Stimulated activated CD8-positive, alpha-beta memory T cell treated with anti-CD3 and anti-CD28 coated beads, Interleukin-15, amount 100 ng/mL, for 24 hours (primary cell): ENCODE results near the gene B3GNT8.
"Not testable (repeated sequence)": the region's sequence is repeated elsewhere in the genome, so short reads cannot be mapped to it uniquely, and the experiment has no call there.

Source experiments
- DNase-seq: peaks from one replicate; pipeline ENCODE4 v3.0.0-alpha.2; 2020; ENCODE audit warnings: low read depth

Gene B3GNT8

GRCh38 chr19:41413947-41414346 is 13.2 kb downstream of the B3GNT8 start:
- DNase-seq = no peak

- no peak for DNase-seq
These were observed 14.2 kb downstream of the B3GNT8 start for GRCh38 chr19:41412953-41413352.

GRCh38 chr19:41411968-41412265 is 15.3 kb downstream of the B3GNT8 start:
- no peak for DNase-seq

DNA sequence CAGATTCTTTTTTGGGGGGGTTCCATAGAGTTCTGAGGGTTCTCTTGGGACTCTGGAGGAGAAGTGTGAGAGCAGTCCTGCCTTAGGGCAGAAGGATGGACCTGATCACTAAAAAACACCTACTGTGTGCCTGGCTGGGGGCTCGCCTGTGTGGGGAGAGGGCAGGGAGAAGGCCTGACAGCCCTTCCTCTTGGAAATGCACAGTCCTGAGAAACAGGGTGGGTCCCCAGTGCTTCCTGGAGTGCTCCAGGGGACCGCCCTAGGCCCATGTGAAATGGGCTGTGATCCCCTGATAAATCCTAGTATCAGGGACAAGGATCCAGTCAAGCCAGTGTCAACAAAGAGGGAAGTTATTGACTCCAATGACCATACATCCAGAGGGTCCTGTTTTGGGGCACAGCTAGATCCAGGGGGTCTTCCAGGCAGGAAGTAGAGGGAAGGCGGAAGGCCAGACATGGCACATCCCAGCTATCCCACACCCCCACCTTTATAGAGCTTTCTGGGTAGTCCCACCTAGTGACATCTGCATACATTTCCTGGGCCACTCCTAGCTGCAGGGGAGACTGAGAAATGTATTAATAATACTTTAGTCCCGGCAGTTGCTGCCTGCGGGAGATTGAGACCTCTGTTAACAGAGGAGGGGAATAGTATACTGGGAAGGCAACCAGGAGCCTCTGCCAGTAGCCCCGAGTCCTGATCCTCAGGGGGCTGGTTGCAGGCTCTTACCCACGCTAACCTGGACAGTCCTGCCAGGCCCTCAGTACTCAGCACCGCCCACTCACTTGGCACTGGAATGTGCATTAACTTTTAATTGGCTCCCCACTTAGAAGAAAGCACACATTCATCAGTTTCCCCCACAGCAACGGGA is 15.8 kb downstream of the B3GNT8 start:
- no peak for DNase-seq

DNA sequence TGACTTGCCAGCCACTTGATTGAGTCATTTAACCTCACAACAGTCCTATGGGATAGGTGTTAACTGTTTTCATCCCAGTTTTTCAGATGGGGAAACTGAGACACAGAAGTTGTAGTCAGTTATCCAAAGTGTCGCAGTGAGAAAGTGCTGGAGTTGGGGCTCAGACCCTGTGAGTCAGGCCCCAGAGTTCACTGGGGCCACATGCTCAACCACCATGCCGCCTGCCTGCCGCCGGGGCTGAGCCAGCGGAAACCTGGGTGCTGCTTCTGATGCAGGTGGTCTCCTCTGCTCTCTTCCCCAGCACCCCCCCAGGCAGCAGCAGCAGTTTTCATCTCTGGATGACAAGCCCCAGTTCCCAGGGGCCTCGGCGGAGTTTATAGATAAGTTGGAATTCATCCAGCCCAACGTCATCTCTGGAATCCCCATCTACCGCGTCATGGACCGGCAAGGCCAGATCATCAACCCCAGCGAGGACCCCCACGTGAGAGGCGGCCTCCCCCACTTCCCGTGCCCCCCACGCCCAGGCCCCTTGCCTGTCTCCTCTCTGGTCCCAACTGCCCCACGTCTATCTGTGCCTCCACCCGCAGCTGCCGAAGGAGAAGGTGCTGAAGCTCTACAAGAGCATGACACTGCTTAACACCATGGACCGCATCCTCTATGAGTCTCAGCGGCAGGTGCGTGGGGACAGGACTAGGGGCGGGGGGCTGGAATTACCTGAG is 16.7 kb downstream of the B3GNT8 start:
- no peak for DNase-seq

GRCh38 chr19:41409288-41409687 is 17.9 kb downstream of the B3GNT8 start:
- no peak for DNase-seq

DNA sequence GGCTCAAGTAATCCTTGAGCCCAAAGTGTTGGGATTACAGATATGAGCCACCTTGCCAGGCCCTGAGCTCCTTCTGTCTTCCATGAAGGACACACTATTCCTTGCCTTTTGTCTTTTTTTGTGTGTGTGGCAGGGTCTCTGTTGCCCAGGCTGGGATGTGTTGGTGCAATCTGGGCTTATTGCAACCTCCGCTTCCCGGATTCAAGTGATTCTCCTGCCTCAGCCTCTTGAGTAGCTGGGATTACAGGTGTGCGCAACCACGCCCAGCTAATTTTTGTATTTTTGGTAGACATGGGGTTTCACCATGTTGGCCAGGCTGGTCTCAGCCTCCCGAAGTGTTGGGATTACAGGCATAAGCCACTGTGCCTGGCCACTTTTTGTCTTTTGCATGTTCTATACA is 18.3 kb downstream of the B3GNT8 start:
- DNase-seq = not testable (repeated sequence)

GRCh38 chr19:41408256-41408655 is 18.9 kb downstream of the B3GNT8 start:
- DNase-seq = no peak

DNA sequence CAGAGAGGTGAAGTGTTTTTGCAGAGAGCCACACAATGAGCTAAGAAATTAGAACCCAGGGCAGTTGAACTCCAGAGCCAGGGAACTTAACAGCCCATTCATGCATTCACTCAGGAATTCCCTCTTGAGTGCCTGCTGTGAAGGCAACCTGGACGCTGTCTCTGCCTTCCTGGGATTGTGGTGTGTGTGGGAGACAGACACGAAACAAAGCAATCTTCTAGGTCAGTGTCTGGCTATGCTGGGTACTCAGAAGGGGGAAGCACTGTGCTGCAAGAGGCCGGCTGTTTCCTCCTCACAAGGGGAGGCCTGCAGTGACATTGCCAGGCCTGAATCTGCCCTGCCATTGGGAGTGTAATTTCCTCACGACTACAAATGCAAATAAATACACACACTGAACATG is 19.9 kb downstream of the B3GNT8 start:
- DNase-seq = no peak

DNA sequence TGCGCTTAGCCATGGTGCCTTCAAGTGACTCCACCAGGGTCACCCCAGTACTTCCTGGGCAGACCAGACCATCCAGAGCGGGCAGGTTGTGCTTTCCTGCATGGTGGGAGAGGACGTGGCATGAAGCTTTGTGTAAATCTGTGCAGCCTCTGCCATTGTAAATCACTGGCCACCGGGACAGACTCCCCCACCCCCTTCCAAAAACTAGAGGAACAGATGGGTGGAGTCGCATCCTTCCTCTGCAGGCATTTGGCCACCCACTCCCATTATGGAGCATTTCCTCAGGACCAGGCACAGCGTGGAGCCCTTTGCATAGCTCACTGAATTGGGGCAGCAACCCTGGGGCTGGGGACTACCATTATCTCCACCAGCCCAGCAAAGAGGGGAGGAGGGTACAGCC is 21.4 kb downstream of the B3GNT8 start:
- no peak for DNase-seq

GRCh38 chr19:41403181-41403970 is 23.8 kb downstream of the B3GNT8 start:
- DNase-seq = no peak

DNA sequence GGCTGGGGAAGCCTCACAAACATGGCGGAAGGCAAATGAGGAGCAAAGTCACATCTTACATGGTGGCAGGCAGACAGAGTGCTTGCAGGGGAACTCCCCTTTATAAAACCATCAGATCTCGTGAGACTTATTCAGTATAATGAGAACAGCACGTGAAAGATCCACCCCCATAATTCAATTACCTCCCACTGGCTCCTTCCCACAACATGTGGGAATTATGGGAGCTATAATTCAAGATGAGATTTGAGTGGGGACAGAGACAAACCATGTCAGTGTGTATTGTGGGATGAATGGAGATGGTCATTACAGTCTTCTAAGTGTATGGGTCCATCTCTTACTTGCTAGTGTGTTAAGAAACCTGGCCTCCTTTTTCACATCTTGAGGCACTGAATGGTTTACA is 25.2 kb downstream of the B3GNT8 start:
- no peak for DNase-seq

DNA sequence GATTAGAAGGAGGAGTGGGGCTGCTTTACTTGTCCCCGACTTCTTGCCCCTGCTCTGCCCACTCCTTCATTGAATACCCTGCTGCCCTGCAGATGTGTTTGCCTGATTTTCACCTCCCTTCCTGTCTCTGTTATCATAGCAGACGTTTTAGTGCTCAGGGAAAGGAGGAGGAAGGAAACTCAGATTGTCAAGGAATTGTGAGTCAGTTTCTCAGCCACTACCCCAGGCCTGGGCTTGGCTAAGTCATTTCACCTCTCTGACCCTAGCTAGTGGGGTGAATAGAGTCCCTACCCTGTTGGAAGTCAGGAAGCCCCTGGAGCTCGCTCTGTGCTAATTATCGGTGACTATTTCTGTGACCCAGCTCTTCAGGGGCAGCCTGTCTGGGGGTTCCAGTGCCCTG is 25.7 kb downstream of the B3GNT8 start:
- no peak for DNase-seq

DNA sequence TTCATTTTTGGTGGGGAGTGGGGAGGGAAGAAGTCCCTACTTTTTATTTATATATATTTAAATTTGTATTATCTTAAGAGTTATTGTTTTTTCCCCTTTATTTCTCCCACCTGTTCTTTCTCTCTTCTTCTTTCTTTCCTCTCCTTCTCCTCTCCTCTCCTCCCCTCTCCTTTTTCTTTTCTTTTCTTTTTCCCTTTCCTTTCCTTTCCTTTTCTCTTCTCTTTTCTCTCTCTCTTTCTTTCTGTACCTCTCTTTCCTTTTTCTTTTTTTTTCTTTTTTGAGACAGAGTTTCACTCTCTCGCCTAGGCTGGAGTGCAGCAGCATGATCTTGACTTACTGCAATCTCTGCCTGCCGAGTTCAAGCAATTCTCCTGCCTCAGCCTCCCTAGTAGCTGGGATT is 27.6 kb downstream of the B3GNT8 start:
- no peak for DNase-seq

GRCh38 chr19:41399091-41399490 is 28.1 kb downstream of the B3GNT8 start:
- no peak for DNase-seq

DNA sequence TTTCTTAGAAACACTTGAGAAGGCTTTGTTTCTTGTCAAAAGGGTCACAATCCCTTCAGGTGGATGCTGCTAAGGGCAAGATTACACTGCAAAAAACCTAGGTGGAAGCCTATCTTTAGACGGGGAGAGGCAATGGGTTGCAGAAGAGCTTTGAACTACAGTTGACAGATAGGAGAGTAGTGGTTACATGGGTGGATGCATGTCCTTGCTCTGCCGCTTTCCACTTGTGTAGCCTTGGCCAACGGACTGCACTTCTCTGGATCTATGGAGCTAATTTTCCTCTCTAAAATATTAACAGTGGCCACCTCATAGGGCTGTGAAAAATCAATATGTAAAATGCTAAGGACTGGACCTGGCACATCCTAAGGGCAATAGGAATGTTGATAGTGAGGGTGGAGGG is 28.6 kb downstream of the B3GNT8 start:
- DNase-seq = no peak

DNA sequence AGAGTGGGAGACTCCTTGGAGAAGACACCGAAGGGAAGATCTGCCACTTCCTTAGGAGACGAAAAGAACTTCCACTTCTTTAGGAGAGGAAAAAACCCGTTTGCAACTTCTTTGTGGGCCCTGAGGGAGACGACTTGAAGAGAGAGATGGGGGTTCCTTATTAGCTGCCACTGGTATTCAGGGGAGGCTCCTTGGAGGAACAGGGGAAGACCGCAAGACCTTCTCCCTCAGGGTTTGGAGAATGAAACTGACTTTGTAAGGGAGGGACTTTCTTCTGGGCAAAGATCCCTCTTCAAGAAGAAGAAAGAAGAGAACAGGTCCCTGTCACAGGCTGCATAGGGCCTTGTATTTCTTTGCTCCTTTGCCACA is 29.1 kb downstream of the B3GNT8 start:
- DNase-seq = no peak

DNA sequence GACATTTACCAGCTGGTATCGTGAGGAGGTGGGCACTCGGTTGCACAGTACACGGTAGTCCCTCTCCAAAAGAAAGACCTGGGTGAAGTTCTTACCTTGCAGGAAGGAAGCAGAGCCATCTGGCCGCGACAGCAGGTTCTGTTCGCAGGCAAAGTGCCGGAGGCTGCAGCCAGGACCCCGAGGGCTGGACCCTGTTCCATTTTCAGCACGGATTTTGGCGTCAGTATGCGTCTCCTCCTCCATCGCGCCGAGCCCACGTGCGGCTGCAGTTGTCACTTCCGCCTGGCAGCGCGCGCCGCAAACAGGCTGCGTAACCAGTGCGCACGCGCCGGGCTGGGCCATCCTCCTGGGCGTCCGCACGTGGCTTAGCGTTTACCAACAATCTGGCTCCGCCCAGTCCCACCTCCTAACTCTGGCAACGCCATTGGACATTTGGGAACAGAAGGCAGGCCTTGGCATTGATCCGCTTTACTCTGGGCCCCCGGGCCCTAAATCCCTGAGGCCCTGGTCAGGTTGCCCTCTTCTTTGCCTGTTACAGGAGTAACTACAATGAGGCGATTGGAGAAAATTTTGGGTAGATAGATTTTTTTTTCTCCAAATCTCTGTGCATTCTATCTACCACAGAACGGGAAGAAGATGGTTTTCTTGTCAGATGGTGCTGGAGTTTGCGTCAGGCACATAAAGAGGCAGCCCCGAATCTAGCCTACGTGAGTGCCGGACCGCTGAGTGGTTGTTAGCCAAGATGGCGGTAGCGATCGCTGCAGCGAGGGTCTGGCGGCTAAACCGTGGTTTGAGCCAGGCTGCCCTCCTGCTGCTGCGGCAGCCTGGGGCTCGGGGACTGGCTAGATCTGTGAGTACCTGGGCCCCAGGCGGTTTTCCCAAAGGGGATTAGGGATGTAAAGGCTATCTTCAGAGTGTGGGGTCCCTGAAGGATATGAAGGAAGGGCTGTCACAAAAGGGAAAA is 29.8 kb downstream of the B3GNT8 start, which contains the start of the genes BCKDHA and EXOSC5:
BCKDHA (plus strand) TSS at position 733 of the 964 bp plus-strand sequence; CDS start at position 743, 10 bp downstream.
EXOSC5 (minus strand) TSS at position 274 of the 964 bp plus-strand sequence; CDS start at position 243, 31 bp downstream.
- DNase-seq = peak; percentile 96

GRCh38 chr19:41395355-41395754 is 31.8 kb downstream of the B3GNT8 start:
- no peak for DNase-seq

DNA sequence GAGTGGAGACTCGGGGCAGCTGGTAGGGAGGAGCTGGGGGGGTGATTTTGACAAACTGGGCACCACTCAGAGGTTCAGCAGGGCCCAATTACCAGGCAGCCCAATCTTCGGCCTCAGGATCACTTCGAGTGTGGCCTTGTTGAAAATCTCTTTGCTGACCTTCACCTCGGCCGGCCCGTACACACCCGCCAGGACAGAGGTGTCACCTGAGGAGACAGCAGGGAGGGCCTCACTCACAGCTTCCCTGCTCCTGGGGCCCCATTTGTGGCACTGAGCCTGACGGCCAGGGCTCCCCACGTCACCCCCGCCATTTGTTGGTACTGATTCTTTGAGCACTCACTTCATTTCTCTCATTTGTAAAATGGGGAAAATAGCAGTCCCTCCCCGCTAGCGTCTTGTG is 34.4 kb downstream of the B3GNT8 start:
- no peak for DNase-seq

DNA sequence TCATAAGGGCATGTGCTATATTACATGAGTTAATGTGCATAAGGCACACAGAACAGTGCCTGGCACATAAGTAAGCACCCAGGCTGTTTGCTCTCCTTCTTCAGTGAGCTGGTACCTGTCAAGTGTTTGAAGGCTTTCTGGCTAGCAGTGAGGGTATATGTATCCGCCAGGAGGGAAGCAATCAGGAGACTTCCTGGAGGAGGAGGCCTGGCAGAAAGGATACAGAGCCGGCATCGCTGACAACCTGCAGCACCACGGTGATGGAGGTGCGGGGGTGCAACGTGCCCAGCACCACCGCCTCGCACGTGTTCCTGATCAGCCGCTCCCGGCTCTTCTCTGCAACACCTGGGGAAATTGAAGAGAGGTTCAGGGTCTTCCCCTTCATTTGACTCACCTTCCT is 35.6 kb downstream of the B3GNT8 start:
- no peak for DNase-seq

DNA sequence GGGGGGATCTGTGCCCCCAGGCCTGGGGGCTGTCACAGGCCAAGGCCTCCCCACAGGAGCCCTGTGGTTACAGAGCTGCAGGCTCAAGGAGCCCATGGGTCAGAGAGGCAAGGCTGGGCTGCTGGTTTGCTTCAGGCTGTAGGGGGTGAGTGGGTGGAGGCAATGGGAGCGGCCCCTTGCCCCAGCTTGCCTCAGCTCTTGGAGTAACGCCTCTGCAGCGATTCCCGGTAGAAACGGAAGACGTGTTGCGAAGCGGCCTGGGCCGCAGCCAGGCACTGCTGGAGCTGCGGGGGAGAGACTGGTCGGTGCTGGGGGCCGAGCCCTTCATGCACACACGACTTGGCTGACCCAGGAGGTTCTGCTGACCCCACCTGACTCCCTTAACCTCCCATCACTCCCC is 40.7 kb downstream of the B3GNT8 start:
- no peak for DNase-seq
